Naive thymus-derived CD4-positive, alpha-beta T cell (primary cell): ENCODE data around the gene FHIT. TPM values are rescaled to one million over a fixed set of nuclear protein-coding genes. Genes with fewer than 3 reads are reported as not detected.

Experiments used
- ATAC-seq: fragments of 150-1000 bp; cut with Tn5 transposase; 2 replicates; pipeline ENCODE4 v1.10.0; 2021; ENCODE audit warnings: mild to moderate bottlenecking, moderate library complexity
- CTCF ChIA-PET: fragments of 350-600 bp; sonication (Branson Sonifier 250); formaldehyde crosslinking; loops from one replicate; lab custom pipeline; 2021; ENCODE audit warnings: antibody characterized with exemption; lab: Charles Lee
- POLR2A ChIA-PET: fragments of 350-600 bp; sonication (Branson Sonifier 250); formaldehyde crosslinking; loops from one replicate; lab custom pipeline; 2021; ENCODE audit warnings: antibody characterized with exemption, inconsistent platforms; lab: Charles Lee
- DNase-seq, 9 donors: peaks; one replicate each; pipeline versions ENCODE4 v3.0.0 to v3.0.0-alpha.2; 2020 to 2022; ENCODE audit warnings: mixed read lengths in 1 of 9
- H3K27ac ChIP-seq: one replicate; pipeline ENCODE4 v1.7.0; 2013; ENCODE audit warnings: mild to moderate bottlenecking, low read depth, low read length, moderate library complexity
- H3K27me3 ChIP-seq, 2 donors: one replicate each; pipeline ENCODE4 v1.7.0; 2013; ENCODE audit warnings: low read length in 2 of 2, mild to moderate bottlenecking in 2 of 2, moderate library complexity in 2 of 2; ENCODE audit not compliant: control insufficient read depth in 2 of 2, insufficient read depth in 2 of 2
- H3K36me3 ChIP-seq, 3 experiments: 1 replicate in 2 of 3; 2 replicates in 1 of 3; pipeline ENCODE4 v1.7.0; 2013; ENCODE audit warnings: low read length in 3 of 3, mild to moderate bottlenecking in 3 of 3, moderate library complexity in 1 of 3; ENCODE audit not compliant: insufficient read depth in 3 of 3, control insufficient read depth in 2 of 3
- H3K4me1 ChIP-seq, 2 donors: one replicate each; pipeline ENCODE4 v1.7.0; 2013; ENCODE audit warnings: low read length in 2 of 2, mild to moderate bottlenecking in 2 of 2, moderate library complexity in 1 of 2; ENCODE audit not compliant: control insufficient read depth in 2 of 2, insufficient read depth in 2 of 2
- H3K4me3 ChIP-seq: 2 replicates; pipeline ENCODE4 v1.7.0; 2013; ENCODE audit warnings: mild to moderate bottlenecking, low read length
- H3K9me3 ChIP-seq, 3 experiments: 1 replicate in 2 of 3; 2 replicates in 1 of 3; pipeline ENCODE4 v1.7.0; 2013; ENCODE audit warnings: low read length in 3 of 3; ENCODE audit not compliant: control insufficient read depth in 2 of 3
- H3K27ac Mint-ChIP-seq, 9 donors: one replicate each; pipeline ENCODE4 v1.8.0; 2020 to 2022; ENCODE audit warnings: mixed read lengths in 9 of 9, mild to moderate bottlenecking in 8 of 9, moderate library complexity in 5 of 9, inconsistent platforms in 2 of 9
- H3K27me3 Mint-ChIP-seq, 5 donors: one replicate each; pipeline ENCODE4 v1.8.0; 2021 to 2022; ENCODE audit warnings: mixed read lengths in 5 of 5, mild to moderate bottlenecking in 1 of 5
- H3K36me3 Mint-ChIP-seq, 5 donors: one replicate each; pipeline ENCODE4 v1.8.0; 2020 to 2022; ENCODE audit warnings: mixed read lengths in 5 of 5, mild to moderate bottlenecking in 3 of 5, inconsistent platforms in 1 of 5
- H3K4me1 Mint-ChIP-seq, 7 donors: one replicate each; pipeline ENCODE4 v1.8.0; 2020 to 2022; ENCODE audit warnings: mixed read lengths in 7 of 7, mild to moderate bottlenecking in 3 of 7, inconsistent platforms in 1 of 7
- H3K4me3 Mint-ChIP-seq, 10 donors: one replicate each; pipeline ENCODE4 v1.8.0; 2020 to 2022; ENCODE audit warnings: mild to moderate bottlenecking in 10 of 10, mixed read lengths in 10 of 10, moderate library complexity in 6 of 10, inconsistent platforms in 2 of 10
- H3K9me3 Mint-ChIP-seq, 11 donors: one replicate each; pipeline ENCODE4 v1.8.0; 2020 to 2022; ENCODE audit warnings: mixed read lengths in 11 of 11, mild to moderate bottlenecking in 4 of 11, inconsistent platforms in 1 of 11, moderate library complexity in 1 of 11
- intact Hi-C, 2 donors: fragments of 100-400 bp; cut with micrococcal nuclease; formaldehyde crosslinking; loops; one replicate each; pipeline ENCODE4 v1.15.1; 2023
- polyA plus RNA-seq, 2 donors: library from polyadenylated mRNA; unstranded; fragments of 300-500 nt; fragmentation: Illumina TruSeq; gene quantifications; one replicate each; pipeline ENCODE4 v1.2.3, GENCODE V29; 2021
- total RNA-seq, 6 experiments: library from RNA in 5 of 6; stranded (reverse) in 5 of 6; gene quantifications; 1 replicate in 5 of 6; 2 replicates in 1 of 6; pipeline ENCODE4 v1.2.3 and lab custom pipeline; 2021 to 2026

The FHIT gene
- total and polyA plus RNA-seq, 7 experiments from 2014 or later, result 51.2 to 230 (median 152) TPM

DNA sequence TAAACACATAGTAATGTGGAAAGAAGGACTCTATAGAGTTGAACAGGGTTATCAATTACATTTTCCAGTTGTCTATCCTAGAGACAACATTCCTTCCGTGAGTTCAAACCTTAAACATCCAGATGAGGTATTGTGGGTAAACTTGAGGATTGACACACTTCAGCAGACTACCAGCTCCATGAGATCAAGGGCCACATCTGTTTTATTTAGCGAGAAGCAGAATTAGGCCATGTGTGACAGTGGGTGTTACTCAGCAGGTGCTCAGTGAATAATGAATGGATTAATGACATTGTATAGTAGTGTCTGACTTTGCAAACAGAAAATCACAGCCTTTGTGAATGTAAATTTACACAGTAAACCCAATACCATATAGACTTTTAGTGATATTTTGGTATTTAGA is 1260.3 kb downstream of the FHIT start:
- peak overlapping the region in 8 of 9 donors; percentile 20 to 90 (median 79) for H3K27ac Mint-ChIP-seq
- intact Hi-C loops, result loop anchor here in 1 of 2 donors (10.0 kb wide), 1 partner anchor 1394 kb away; no protein-coding TSS in a partner anchor
- Histone ChIP-seq H3K36me3 (no peaks in the 10 kb centered on the region), H3K27me3 (no peaks in the 10 kb centered on the region), H3K9me3 (no peaks in the 10 kb centered on the region), H3K27ac (no peak overlapping the region), H3K4me3 (no peak overlapping the region), H3K4me1 (peaks cover 0 to 80% of the 10 kb centered on the region in 2 donors)
- peaks cover 0 to 3% (median 0%) of the 10 kb centered on the region in 11 donors for H3K9me3 Mint-ChIP-seq
- H3K4me1 Mint-ChIP-seq, result peaks cover 30 to 93% (median 91%) of the 10 kb centered on the region in 7 donors
- ChIA-PET CTCF (no interaction called here), POLR2A (interaction anchor here (1.0 kb wide), 1 partner anchor 19 kb away, joined by 3 read pairs; no protein-coding TSS in a partner anchor)
- DNase-seq (no peak), ATAC-seq (no peak)
- no peaks in the 10 kb centered on the region for H3K27me3 Mint-ChIP-seq
- H3K36me3 Mint-ChIP-seq, result peaks cover 3 to 52% (median 38%) of the 10 kb centered on the region in 5 donors
- H3K4me3 Mint-ChIP-seq, result peak overlapping the region in 3 of 10 donors; percentile 40 to 62 (median 55)

DNA sequence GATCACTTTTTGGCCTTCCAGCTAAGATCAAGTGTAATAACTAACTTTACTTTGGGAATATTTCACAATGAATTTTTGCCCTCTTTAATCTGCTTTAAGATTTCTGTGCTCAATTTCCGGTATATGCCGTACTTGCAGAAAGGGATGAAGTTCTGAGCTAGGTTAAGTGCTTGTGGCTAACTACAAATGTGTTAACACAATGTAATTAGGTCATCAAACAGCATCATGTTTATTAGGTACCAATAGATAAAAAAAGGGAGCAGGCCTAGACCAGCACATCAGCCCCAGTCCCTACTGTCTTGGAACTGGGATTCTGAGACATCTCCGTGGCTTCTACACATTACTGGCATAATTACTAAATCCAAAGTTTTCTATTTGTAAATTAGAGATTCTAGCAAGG is 1268.7 kb downstream of the FHIT start:
- Mint-ChIP-seq H3K9me3 (peaks cover 0 to 10% (median 0%) of the 10 kb centered on the region in 11 donors), H3K36me3 (peaks cover 8 to 59% (median 46%) of the 10 kb centered on the region in 5 donors), H3K27ac (peak overlapping the region in 7 of 9 donors; percentile 56 to 86 (median 81)), H3K27me3 (no peaks in the 10 kb centered on the region), H3K4me1 (peaks cover 28 to 86% (median 81%) of the 10 kb centered on the region in 7 donors), H3K4me3 (peak overlapping the region in 7 of 10 donors; percentile 6 to 63 (median 43))
- Histone ChIP-seq H3K4me1 (peaks cover 0 to 59% of the 10 kb centered on the region in 2 donors), H3K36me3 (peaks cover 0 to 16% (median 0%) of the 10 kb centered on the region in 3 experiments), H3K27ac (no peak overlapping the region), H3K9me3 (no peaks in the 10 kb centered on the region), H3K27me3 (no peaks in the 10 kb centered on the region), H3K4me3 (no peak overlapping the region)
- CTCF ChIA-PET, result interaction anchor here (0.8 to 1.6 kb wide), 2 partner anchors 23 to 98 kb away, joined by 3 to 4 read pairs; no protein-coding TSS in a partner anchor
- POLR2A ChIA-PET, result interaction anchor here (0.6 to 1.2 kb wide), 5 partner anchors 12 to 102 kb away, joined by 3 to 8 read pairs (median 3); no protein-coding TSS in a partner anchor
- ATAC-seq (no peak), DNase-seq (no peak)
- intact Hi-C loops, result loop anchor here in 1 of 2 donors (10.0 kb wide), 2 partner anchors 48 to 768 kb away; no protein-coding TSS in a partner anchor

DNA sequence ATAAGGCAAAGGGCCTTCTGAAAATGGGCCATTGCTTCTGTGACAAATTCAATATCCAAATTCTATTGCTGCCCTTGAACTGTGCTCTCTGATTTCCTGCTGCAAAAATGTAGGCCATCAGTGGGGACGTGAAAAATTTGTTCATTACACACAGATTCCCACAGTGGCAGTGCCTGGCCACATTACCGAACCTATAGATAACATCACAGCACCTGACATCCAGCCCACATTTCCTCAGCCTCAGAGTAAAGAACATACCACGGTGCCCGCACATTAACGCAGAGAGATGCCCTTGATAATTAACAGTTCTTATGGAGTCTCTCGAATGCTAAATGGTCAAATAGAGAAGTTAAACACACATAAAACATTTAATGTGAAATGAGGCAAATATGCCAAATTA is 1269.9 kb downstream of the FHIT start:
- peaks cover 28 to 92% (median 86%) of the 10 kb centered on the region in 7 donors for H3K4me1 Mint-ChIP-seq
- peak in 1 of 9 donors; percentile 25 for DNase-seq
- CTCF ChIA-PET, result interaction anchor here (0.6 kb wide), 1 partner anchor 133 kb away, joined by 4 read pairs; no protein-coding TSS in a partner anchor
- Histone ChIP-seq H3K27me3 (no peaks in the 10 kb centered on the region), H3K9me3 (no peaks in the 10 kb centered on the region), H3K4me1 (peaks cover 0 to 60% of the 10 kb centered on the region in 2 donors), H3K27ac (no peak overlapping the region), H3K36me3 (peaks cover 0 to 16% (median 0%) of the 10 kb centered on the region in 3 experiments), H3K4me3 (no peak overlapping the region)
- H3K4me3 Mint-ChIP-seq, result peak overlapping the region; percentile 16 to 76 (median 56)
- POLR2A ChIA-PET, result interaction anchor here (0.7 to 1.1 kb wide), 2 partner anchors 14 to 103 kb away, joined by 3 to 8 read pairs; no protein-coding TSS in a partner anchor
- peak; percentile 43 for ATAC-seq
- peaks cover 0 to 14% (median 0%) of the 10 kb centered on the region in 11 donors for H3K9me3 Mint-ChIP-seq
- intact Hi-C loops, result loop anchor here in 1 of 2 donors (2.0 to 10.0 kb wide), 3 partner anchors 29 to 767 kb away; no protein-coding TSS in a partner anchor
- peaks cover 10 to 67% (median 56%) of the 10 kb centered on the region in 5 donors for H3K36me3 Mint-ChIP-seq
- H3K27me3 Mint-ChIP-seq, result no peaks in the 10 kb centered on the region
- H3K27ac Mint-ChIP-seq, result peak overlapping the region in 8 of 9 donors; percentile 52 to 88 (median 74)

DNA sequence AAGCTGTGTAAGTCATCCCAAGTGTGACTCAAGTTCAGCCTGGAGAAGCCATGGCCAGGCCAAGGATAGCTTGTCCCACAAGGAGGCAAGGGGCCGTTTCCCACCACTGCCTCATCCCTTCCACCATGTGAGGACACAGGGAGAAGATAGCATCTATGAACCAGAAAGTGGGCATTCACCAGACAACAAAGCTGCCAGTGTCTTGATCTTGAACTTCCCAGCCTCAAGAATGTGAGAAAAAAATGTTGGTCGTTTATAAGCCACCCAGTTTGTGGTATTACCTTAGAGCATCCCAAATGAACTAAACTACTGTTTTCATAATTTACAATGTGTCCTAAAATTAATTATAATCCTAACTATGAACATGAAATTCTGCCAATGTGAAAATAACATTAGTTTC is 1270.7 kb downstream of the FHIT start:
- ChIA-PET CTCF (interaction anchor here (0.6 to 0.9 kb wide), 3 partner anchors 8 to 134 kb away, joined by 3 to 4 read pairs (median 3); no protein-coding TSS in a partner anchor), POLR2A (interaction anchor here (0.6 to 2.0 kb wide), 2 partner anchors 14 to 617 kb away, joined by 3 to 4 read pairs; no protein-coding TSS in a partner anchor)
- Histone ChIP-seq H3K27me3 (no peaks in the 10 kb centered on the region), H3K36me3 (peaks cover 0 to 16% (median 0%) of the 10 kb centered on the region in 3 experiments), H3K4me3 (no peak overlapping the region), H3K9me3 (no peaks in the 10 kb centered on the region), H3K27ac (no peak overlapping the region), H3K4me1 (peaks cover 0 to 56% of the 10 kb centered on the region in 2 donors)
- Mint-ChIP-seq H3K27ac (peak overlapping the region; percentile 44 to 96 (median 77)), H3K36me3 (peaks cover 13 to 71% (median 60%) of the 10 kb centered on the region in 5 donors), H3K27me3 (no peaks in the 10 kb centered on the region), H3K9me3 (peaks cover 0 to 14% (median 0%) of the 10 kb centered on the region in 11 donors), H3K4me3 (peak overlapping the region in 7 of 10 donors; percentile 5 to 74 (median 56)), H3K4me1 (peaks cover 24 to 94% (median 89%) of the 10 kb centered on the region in 7 donors)
- DNase-seq (no peak), ATAC-seq (no peak)
- intact Hi-C loops, result loop anchor here in 1 of 2 donors (2.0 to 10.0 kb wide), 3 partner anchors 30 to 766 kb away; no protein-coding TSS in a partner anchor

DNA sequence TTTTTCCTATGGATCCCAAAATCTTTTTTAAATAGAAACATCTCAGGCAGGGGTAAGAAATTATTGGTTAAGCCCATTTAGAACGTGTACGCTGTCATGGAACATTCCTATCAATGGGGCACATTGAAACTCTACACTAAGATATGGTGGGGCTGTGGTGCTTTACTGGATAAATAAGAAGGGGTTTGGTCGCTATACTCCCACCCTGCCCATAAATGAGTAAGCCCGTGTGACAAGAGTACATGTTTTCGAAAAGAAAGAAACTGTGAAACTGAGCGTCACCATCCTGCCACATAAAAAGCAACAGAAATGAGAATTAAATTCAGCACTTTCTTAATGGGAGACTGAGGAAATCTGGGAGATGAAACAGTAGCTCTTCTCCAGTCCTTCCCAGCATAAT is 1271.7 kb downstream of the FHIT start:
- DNase-seq (no peak), ATAC-seq (peak; percentile 14)
- peak overlapping the region; percentile 37 to 74 (median 58) for H3K4me3 Mint-ChIP-seq
- H3K9me3 ChIP-seq, result no peaks in the 10 kb centered on the region
- peaks cover 11 to 68% (median 61%) of the 10 kb centered on the region in 5 donors for H3K36me3 Mint-ChIP-seq
- peaks cover 0 to 7% (median 0%) of the 10 kb centered on the region in 3 experiments for H3K36me3 ChIP-seq
- no peaks in the 10 kb centered on the region for H3K27me3 Mint-ChIP-seq
- ChIA-PET CTCF (interaction anchor here (0.5 to 1.2 kb wide), 3 partner anchors 16 to 178 kb away, joined by 3 to 6 read pairs (median 3); no protein-coding TSS in a partner anchor), POLR2A (interaction anchor here (0.6 to 2.0 kb wide), 4 partner anchors 9 to 94 kb away, joined by 3 to 4 read pairs (median 4); no protein-coding TSS in a partner anchor)
- peak overlapping the region; percentile 33 to 96 (median 77) for H3K27ac Mint-ChIP-seq
- no peaks in the 10 kb centered on the region for H3K27me3 ChIP-seq
- H3K4me3 ChIP-seq, result no peak overlapping the region
- peaks cover 23 to 94% (median 89%) of the 10 kb centered on the region in 7 donors for H3K4me1 Mint-ChIP-seq
- peaks cover 0 to 7% (median 0%) of the 10 kb centered on the region in 11 donors for H3K9me3 Mint-ChIP-seq
- intact Hi-C loops, result loop anchor here (2.0 kb wide), 2 partner anchors 15 to 45 kb away; no protein-coding TSS in a partner anchor
- H3K27ac ChIP-seq, result peak overlapping the region; percentile 47
- peaks cover 0 to 56% of the 10 kb centered on the region in 2 donors for H3K4me1 ChIP-seq

DNA sequence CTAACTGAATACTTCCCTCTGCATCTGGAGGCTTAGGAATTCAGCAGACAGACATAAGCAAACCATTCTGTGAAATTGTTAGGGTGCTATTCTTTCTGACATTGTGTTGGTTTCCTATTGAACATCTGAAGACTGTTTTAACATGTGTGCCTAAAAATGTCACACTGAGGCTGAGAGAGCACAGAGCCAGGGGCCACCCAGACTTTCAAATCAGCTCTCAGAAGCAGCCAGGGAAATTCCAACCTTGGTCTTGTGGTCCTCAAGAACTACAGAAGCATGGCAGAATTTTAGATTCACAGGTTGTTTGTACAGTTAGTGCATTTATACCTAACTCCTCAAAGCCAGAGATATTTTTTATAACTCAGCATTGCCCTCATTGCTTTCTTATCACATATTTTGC is 1272.3 kb downstream of the FHIT start:
- peak; percentile 64 for ATAC-seq
- H3K36me3 ChIP-seq, result peaks cover 0 to 5% (median 0%) of the 10 kb centered on the region in 3 experiments
- peaks cover 0 to 55% of the 10 kb centered on the region in 2 donors for H3K4me1 ChIP-seq
- peak in 4 of 9 donors; percentile 32 to 54 (median 39) for DNase-seq
- peak overlapping the region; percentile 47 for H3K27ac ChIP-seq
- POLR2A ChIA-PET, result interaction anchor here (1.1 to 2.0 kb wide), 2 partner anchors 16 to 31 kb away, joined by 3 to 4 read pairs; no protein-coding TSS in a partner anchor
- Mint-ChIP-seq H3K36me3 (peaks cover 6 to 67% (median 61%) of the 10 kb centered on the region in 5 donors), H3K27ac (peak overlapping the region; percentile 33 to 96 (median 78)), H3K9me3 (peaks cover 0 to 8% (median 0%) of the 10 kb centered on the region in 11 donors), H3K4me3 (peak overlapping the region; percentile 7 to 74 (median 56)), H3K4me1 (peaks cover 20 to 94% (median 89%) of the 10 kb centered on the region in 7 donors), H3K27me3 (no peaks in the 10 kb centered on the region)
- no peaks in the 10 kb centered on the region for H3K9me3 ChIP-seq
- H3K27me3 ChIP-seq, result no peaks in the 10 kb centered on the region
- no peak overlapping the region for H3K4me3 ChIP-seq
- intact Hi-C loops, result loop anchor here (2.0 kb wide), 2 partner anchors 16 to 44 kb away; no protein-coding TSS in a partner anchor
- CTCF ChIA-PET, result interaction anchor here (0.6 to 1.2 kb wide), 2 partner anchors 16 to 179 kb away, joined by 3 to 6 read pairs; no protein-coding TSS in a partner anchor
